M059J (cell line): ENCODE results near the gene RCAN2. TPM values are rescaled to one million over a fixed set of nuclear protein-coding genes. Genes with fewer than 3 reads are reported as not detected.
A peak's percentile ranks its signal among the peaks of the same experiment; 100 is the strongest.
"Not testable (repeated sequence)": the region's sequence is repeated elsewhere in the genome, so short reads cannot be mapped to it uniquely, and the experiment has no call there.

ENCODE experiments used
- DNase-seq: peaks from one replicate; pipeline ENCODE4 v3.0.0-alpha.2; 2012; ENCODE audit warnings: low read depth
- total RNA-seq: library from RNA; depleted of rRNA; stranded (reverse); fragments of >200 nt; shearing (Covaris generic); gene quantifications from 2 replicates; pipeline ENCODE4 v1.2.3, GENCODE V29; 2014

RCAN2 gene
- total RNA-seq, 1 experiment from 2014 or later: 2.3 TPM

GRCh38 chr6:46333481-46333880, 157.8 kb downstream of the RCAN2 start:
- DNase-seq: no peak

- not testable (repeated sequence) for DNase-seq
These were observed 158.8 kb downstream of the RCAN2 start for GRCh38 chr6:46332448-46332847.

GRCh38 chr6:46331461-46331860, 159.8 kb downstream of the RCAN2 start:
- no peak for DNase-seq

- DNase-seq: peak; percentile 51
These were observed 161.7 kb downstream of the RCAN2 start for GRCh38 chr6:46329568-46329967.

GRCh38 chr6:46327779-46328178, 163.5 kb downstream of the RCAN2 start:
- no peak for DNase-seq

GRCh38 chr6:46325561-46326530, 165.4 kb downstream of the RCAN2 start:
- DNase-seq: peak; percentile 63

GRCh38 chr6:46324706-46325105, 166.5 kb downstream of the RCAN2 start:
- no peak for DNase-seq

GRCh38 chr6:46323966-46324622, 167.2 kb downstream of the RCAN2 start:
- no peak for DNase-seq

GRCh38 chr6:46323312-46323965, 167.8 kb downstream of the RCAN2 start:
- peak; percentile 80 for DNase-seq

GRCh38 chr6:46320505-46320904, 170.7 kb downstream of the RCAN2 start:
- DNase-seq: no peak

- no peak for DNase-seq
These were observed 175.7 kb downstream of the RCAN2 start for GRCh38 chr6:46315589-46315988.

- no peak for DNase-seq
These were observed 178.6 kb downstream of the RCAN2 start for GRCh38 chr6:46312654-46313053.

- DNase-seq: no peak
These were observed 181.1 kb downstream of the RCAN2 start for GRCh38 chr6:46310196-46310595.

GRCh38 chr6:46306431-46306830, 184.8 kb downstream of the RCAN2 start:
- DNase-seq: no peak

GRCh38 chr6:46305833-46306232, 185.4 kb downstream of the RCAN2 start:
- DNase-seq: no peak

- DNase-seq: no peak
These were observed 186.0 kb downstream of the RCAN2 start for GRCh38 chr6:46305236-46305635.

- no peak for DNase-seq
These were observed 188.4 kb downstream of the RCAN2 start for GRCh38 chr6:46302816-46303215.

GRCh38 chr6:46302176-46302575, 189.1 kb downstream of the RCAN2 start:
- no peak for DNase-seq

GRCh38 chr6:46299253-46299652, 192.0 kb downstream of the RCAN2 start:
- DNase-seq: no peak

- no peak for DNase-seq
These were observed 194.7 kb downstream of the RCAN2 start for GRCh38 chr6:46296586-46296985.

- DNase-seq: no peak
These were observed 197.5 kb downstream of the RCAN2 start for GRCh38 chr6:46293641-46294316.

- DNase-seq: no peak
These were observed 199.4 kb downstream of the RCAN2 start for GRCh38 chr6:46291880-46292279.
